NCI-H82 (cell line): ENCODE data around the gene SLC6A7.

ENCODE experiments used
- DNase-seq: peaks from one replicate; lab custom pipeline; 2025; lab: John Stamatoyannopoulos, UW

SLC6A7 gene

DNA sequence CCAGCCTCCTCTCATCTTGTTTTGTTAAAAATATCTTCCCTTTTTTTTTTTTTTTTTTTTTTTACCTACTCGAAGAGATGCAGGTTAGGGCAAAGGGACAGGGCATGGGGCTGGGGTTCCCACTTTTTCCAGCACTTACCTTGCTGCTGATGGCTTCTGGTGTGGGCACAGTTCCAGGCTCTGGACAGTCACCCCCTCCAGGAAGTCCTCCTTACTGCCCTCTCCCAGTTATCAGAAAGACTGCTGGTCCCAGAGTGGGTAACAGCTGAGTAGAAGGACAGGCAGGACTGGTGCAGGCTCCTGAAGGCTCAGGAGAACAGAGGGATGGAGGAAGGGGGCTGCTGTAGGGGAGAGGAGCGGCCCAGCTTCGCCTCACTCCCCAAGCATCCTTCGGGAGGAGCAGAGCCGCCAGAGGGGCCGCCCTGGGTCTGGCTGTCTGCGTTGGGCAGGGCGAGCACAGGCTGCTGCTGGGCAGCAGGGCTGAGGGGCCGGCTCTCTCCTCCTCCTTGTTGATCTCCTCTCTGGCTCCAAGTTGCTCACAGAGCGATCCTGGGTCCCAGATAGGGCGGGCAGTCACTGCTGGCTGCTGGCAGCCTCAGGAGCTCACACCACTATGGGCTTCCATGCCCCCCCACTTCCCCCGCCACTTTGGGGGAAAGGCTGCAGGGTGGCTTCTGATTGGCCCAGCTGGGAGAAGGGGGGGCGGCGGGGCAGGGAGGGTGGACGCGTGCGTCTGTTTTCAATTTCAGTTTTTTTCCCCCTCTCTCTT is 34.4 kb upstream of the SLC6A7 start, which contains the start of gene PDGFRB:
PDGFRB (minus strand) TSS at position 588 of the 769 bp plus-strand sequence. CDS start 18,798 bp downstream, outside the sequence.
- peak; percentile 63 for DNase-seq

DNA sequence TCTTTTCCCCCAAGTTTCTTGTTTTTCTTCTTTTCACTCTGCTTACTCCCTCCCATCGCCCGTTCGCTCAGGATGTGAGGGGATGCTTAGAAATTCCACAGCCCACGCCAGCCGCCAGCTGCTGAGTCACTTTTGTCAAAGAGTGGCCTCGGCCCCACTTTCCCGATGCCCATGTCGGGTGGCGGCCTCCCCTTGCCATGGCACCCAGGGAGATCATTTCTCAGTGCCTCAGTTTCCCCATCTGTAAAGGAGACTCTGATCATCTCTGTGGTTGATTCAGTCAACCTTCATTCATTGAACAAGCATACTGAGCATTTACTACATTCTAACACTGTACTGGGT is 33.9 kb upstream of the SLC6A7 start:
- no peak for DNase-seq

DNA sequence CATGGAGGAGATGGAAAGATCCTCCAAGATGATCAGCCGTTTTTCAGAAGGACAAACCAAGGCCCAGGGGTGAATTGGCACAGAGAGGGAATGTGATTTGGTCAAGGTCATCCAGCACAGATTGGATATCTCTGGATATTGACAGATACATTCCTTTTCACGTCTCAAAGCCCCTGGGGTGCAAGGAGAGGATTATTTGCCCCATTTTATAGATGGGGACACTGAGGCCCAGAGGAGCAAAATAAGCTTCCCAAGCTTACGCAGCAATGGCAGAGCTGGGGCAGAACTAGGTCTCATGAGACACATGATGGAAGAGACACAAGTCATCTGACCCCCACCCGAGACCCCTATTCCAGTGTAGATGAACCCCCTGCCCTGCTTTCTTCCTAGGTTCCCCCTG is 33.3 kb upstream of the SLC6A7 start:
- DNase-seq = no peak

DNA sequence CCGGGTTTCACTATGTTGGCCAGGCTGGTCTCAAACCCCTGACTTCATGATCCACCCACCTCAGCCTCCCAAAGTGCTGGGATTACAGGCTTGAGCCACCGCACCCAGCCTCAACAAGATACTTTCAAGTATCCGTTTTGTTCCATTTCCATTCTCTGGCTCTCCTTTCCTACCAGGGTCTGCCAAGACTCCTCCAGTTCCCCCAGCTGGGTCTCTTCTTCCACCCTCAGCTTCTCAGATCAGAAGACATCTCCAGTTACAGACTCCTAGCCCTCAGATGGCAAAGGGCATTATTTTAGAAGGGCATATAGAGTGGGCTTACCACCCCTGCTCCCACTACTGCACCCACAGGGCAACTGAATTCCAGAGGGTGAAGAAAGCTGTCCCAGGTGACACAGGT is 32.7 kb upstream of the SLC6A7 start:
- DNase-seq = no peak

DNA sequence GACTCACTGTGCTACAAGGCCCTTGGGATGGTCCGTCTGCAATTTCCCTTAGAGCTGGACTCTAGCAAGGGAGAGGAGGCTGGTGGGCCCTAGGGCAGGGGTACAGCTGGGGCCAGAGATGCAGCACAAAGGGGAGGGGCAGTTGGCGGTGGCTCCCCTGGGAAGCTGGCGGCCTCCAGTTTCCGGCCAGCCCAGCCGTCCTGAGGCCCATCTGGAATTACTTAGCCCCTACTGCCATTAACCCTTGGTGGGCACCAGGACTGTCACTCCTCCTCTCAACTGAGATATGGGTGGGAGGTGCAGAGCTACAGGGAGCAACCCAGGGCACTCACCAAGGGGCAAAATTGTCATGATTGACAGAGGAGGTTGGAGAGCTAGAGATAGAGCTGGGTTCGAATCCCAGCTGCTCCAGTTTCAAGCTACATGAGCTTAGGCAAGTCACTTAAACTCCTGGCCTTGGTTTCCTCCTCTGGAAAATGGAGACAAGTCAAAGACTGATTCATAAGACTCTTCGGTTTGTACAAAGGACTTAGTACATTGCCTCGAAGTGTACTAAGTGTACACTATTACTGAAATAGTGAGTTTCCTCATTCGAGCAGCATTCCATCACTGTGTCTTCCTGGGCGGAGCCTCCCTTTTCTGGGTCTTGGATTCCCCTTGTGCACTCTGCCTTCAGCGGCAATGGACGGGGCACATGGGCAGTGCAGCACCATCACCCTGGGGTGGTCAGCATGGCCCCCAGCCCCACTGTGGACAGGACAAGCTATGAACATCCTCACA is 31.5 kb upstream of the SLC6A7 start:
- DNase-seq = no peak

DNA sequence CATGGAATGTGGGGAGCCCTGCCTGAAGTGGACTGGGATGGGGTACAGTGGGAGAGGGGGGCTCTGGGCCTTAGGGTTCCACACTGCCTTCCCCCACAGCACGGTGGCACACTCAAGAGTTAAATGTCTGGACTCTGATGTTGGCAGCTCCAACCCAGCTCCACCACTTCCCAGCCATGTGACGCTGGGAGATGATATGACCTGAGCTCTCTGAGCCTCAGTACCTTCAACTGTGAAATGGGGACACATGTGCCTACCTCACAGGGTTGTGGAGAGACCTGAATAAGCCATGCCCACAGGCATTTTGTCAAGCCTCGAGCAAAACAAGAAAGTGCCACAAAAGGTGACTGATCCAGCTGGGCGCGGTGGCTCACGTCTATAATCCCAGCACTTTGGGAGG is 30.8 kb upstream of the SLC6A7 start:
- DNase-seq = no peak

DNA sequence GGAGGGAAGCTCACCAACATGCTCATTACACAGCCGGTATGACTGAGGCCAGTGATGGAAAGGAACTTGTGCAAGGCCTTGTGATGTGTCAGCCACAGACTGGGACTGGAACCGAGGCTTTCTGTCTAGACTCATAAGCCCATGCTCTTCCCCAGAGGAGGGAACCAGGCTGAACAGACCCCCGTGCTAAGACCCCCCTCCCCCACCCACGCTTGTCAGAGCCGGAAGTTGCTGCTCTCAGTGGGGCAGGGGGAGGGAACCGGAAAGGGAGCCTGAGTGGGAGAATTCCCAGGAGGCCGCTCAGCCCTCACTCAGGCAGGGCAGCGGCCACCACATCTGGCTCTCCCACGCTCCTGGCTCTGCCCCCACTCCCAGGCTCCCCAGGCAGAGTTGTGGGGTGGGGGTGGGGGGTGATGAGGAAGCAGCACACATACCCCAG is 30.1 kb upstream of the SLC6A7 start:
- DNase-seq = peak; percentile 25

DNA sequence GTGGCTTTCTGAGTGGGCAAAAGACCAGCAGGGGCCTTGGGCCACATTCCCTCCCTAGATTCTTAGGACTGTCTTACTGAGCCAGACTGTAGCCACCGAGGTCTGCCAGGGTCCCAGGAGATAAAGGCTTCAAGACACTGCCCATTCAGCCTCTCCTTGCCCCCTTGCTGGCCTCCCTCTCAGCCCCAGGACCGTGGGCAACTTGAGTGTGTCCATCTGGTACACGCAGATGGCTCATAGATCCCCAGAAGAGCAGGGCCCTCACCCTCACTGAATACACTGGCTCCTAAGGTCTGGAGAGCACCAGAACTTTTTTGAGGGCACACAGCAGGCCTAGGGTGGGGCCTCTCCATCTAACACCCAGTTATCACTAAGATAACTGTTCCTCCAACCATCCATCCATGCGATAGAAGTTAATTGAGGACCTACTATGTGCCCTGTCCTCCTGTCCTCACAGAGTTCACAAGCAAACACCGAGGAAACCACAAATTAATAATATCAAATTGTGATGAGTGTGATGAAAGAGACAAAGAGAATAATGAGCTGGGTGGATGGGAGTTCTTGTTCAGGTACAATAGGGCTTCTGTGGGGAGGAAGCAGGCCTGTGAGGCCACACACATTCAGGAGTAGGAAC is 29.3 kb upstream of the SLC6A7 start:
- no peak for DNase-seq

DNA sequence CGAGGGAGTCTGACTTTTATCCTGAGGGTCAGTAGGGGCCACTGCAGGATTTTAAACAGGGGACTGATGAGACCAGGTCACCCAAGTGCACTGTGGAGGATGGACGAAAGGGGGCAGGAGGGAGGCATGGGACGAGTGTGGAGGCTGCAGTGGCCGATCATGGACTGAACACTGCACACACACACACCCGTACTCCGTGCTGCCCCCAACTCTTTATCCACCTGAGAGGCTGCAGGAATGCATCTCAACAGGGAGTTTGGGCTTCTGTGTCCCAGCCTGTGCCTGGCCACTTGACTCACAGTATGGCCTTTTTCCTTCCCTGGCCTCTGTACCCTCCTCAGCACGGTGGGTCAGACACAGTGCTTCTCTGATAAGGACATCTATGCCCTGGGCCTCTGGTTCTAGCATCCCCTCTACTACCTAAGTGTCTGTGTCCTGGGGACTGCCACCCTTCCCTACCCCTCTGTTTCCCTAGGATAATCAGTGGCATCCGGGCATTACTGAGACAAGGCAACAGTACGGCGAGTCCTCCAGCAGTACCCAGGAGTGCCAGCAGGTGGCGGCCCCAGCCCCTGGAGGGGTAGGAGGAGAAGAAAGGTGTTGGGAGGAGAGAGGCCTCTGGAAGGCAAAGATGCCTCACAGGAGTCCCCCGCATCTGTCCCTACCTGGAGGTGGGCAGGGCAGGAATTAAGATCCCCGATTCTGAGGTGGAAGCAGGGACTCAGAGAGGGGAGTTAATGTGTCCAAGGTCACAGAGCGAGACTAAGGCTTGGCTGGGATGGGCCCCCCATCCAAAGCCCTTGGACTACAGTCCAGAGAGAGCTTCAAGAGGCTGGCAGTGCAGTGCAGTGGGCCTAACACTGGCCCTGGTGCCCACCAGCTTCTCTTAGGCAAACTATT is 28.4 kb upstream of the SLC6A7 start:
- DNase-seq = peak; percentile 84

DNA sequence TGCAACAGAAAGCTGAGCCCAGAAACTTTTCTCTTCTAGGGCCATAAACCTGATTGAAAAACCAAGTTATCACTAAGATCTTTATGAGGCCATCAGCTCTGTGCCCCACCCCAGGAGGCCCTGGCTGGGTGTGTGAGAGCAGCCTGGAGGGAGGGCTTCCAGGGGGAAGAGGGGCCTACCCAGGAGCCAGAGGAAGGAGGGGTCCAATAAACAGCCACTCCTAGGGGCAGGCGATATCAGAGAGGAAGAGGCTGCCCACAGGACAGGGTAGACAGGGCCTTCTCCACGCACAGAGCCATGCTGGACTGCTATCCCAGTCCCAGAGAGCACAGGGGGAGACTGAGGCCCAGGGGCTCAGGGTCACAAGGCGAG is 27.7 kb upstream of the SLC6A7 start:
- no peak for DNase-seq

DNA sequence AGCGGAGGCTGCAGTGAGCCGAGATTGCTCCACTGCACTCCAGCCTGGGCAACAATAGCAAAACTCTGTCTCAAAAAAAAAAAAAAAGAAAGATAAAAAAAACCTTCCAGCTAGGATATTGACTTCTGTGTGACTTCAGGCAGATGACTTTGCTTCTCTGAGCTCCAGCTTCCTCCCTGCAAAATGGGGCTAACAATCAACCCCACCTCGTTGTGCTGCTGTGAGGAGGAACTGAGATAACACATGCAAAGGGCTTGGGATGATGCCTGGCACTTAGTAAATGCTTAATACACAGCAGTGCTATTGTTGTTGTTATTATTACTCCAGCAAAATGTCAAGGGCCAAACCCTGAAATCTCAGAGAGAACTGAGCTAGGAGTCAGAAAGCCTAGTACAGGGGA is 26.8 kb upstream of the SLC6A7 start:
- DNase-seq = no peak

DNA sequence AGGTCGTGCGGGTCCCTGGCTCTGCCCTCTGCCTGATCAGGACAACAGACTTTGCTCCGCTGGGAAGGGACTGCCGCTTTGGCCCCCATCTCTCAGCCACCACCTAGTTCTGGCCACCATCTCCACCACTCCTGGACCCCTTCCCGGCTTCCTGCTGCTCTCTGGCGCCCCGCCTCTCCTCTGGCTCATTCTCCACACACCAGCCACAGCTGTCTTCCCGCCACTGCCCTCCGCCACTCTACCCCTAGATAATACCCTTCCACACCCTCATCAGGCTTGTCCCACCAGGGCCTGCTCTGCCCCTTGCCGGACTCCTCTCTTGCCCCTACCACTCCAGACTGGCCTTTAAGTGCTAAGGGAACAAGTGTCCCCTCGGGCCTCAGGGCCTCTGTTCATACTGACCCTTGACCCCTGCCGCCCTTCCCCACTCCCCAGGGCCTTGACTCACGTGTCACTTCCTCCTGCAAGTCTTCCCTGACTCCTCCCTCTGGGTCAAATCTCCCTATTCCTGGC is 26.3 kb upstream of the SLC6A7 start:
- DNase-seq = peak; percentile 32

DNA sequence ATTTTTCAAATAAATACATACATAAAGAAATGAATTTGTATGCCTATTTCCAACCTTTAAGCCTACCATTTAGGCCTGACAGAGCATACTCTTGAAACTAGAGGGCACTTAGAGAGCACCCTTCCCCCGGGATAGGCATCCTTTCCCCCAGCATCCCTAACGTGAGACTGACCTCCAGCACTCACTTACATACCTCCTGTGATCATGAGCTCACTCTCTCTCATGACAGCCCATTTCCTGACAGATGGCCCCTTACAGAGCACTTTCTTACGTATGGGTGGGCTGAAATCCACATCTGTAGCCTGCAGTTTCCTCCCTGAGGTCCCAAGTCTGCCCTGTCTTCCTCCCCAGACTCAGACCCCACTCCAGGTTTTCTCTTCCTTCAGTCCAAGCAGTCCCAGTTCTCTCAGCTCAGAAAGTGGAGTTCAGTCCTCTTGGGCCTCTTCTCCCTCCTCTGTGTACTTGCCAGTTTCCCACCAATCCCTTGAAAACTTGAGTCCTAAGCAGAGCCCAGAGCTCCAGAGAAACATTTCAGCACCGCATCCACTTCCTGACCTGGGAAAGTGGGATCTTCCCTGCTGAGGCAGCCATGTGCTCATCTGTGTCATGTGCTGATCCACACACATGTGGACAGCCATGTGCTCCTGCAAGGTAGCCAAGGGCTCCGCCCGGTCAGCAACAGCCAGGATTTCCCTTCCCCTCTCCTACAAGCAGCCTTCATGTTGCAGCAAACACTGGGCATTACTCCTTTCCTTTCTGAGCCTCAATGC is 25.5 kb upstream of the SLC6A7 start:
- no peak for DNase-seq

DNA sequence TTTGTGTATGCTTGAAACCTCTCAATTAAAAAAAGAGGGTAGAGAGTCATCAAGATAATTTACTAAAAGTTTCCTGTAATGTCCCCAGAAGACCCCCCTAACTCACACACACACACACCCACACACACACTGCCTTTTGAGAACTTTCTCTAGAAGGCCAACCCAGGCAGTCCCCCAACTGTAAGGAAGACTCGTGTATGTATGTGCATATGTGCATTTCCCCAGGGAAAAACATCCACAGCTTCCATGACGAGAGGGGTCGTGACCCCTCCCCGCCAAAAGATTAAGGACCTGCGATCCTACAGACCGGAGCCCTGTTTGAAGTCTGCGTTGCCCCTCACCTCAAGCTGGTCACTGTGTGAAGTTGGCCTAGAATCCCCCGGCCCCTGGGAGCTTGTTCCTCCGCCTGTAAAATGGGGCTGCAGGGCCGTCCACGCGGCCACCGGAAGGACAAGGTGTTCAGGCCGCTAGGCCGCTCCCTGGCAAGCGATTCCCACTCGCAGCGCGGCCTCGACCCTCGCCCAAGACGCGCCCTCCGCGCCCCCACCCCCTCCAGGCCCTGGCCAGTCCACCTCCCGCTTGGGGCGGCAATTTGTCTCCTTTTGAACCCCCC is 23.7 kb upstream of the SLC6A7 start:
- peak; percentile 11 for DNase-seq

DNA sequence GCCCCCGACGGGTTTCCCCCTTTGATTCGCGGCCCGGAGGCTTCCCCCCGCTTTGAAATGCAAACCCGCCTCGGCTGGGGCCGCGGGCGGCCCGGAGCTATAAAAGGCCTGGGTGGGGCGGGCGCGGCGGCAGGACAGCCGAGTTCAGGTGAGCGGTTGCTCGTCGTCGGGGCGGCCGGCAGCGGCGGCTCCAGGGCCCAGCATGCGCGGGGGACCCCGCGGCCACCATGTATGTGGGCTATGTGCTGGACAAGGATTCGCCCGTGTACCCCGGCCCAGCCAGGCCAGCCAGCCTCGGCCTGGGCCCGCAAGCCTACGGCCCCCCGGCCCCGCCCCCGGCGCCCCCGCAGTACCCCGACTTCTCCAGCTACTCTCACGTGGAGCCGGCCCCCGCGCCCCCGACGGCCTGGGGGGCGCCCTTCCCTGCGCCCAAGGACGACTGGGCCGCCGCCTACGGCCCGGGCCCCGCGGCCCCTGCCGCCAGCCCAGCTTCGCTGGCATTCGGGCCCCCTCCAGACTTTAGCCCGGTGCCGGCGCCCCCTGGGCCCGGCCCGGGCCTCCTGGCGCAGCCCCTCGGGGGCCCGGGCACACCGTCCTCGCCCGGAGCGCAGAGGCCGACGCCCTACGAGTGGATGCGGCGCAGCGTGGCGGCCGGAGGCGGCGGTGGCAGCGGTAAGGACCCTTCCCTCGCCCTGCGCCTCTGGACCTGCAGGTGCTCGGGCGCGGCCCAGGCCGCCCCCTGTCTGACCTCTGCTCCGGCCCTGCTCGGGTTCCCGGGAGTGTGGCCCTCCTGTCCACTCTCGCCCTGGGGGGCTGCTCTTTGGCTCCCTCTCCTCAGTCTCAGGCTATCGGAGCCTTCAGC is 23.0 kb upstream of the SLC6A7 start, which contains the start of gene CDX1:
CDX1 (plus strand) TSS at position 129 of the 862 bp plus-strand sequence; CDS start at position 228, 99 bp downstream.
- no peak for DNase-seq

DNA sequence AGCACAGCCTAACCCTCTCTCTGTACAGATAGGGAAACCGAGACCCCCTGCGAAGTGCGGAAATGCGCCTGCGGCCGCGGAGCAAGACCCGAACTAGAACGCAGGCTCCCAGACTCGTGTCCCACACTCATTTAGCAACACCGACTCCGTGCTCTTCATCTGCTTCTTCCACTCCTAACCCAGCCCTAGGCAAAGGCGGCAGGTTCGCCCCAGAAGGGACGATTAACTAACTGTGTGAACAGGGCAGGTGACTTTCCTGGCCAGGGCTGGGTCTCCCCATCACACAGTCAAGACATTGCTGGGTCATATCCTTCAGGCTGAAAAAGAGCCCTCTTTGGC is 22.4 kb upstream of the SLC6A7 start:
- DNase-seq = no peak

DNA sequence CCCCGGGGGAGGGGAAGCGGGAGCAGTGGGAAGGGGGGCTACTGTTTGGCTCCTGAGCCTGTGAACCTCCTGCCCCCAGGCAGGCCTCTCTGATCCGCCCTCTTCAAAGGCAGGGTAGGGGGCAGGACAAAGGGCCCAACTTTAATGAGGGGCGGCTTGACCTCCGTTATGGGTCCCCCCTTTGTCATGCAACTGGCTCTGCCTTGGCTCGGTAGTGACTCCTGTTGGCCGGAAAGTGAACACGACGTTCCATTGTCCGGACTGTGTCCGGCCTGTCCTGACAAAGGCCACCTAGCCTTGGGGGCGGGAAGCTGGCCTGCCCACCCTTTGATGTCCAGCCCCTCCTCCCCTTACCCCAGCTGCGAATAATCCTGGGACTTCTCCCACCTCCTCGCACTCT is 22.0 kb upstream of the SLC6A7 start:
- no peak for DNase-seq

DNA sequence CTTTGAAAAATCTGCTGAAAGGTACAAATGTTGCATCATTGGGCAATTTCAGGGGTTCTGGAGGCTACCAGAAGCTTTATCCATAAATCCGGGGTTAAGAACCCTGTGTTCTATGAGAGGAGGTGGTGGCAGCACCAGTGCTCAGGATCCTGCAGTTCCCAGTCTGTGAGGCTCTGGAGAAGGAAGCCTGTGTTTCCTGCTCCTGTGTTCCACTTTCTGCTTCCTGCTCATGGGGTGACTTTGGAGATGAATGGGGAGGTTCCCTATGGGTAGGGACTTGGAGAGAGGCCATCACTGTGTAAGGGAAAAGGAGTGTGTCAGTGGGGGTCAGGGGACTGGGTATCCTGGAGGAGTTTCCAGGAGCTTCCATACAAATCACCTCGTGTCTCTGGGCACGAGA is 21.0 kb upstream of the SLC6A7 start:
- no peak for DNase-seq

DNA sequence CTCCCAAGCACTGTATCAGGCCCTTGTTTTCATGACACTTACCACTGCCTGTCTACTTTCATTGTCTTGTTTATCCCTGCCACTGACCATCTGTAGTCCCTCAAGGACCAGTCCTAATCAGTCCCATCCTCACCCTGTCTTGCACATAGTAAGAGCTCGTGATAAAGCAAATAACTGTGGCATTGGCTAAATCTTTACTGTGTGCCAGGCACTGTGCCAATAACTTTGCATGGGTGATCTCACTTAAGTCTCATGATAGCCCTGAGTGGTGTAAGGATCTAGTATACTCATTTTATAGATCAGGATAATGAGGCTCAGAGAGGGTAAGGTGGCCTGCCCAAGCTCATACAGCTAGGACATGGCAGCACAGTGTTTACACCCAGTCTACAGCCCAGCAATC is 17.7 kb upstream of the SLC6A7 start:
- DNase-seq = no peak

DNA sequence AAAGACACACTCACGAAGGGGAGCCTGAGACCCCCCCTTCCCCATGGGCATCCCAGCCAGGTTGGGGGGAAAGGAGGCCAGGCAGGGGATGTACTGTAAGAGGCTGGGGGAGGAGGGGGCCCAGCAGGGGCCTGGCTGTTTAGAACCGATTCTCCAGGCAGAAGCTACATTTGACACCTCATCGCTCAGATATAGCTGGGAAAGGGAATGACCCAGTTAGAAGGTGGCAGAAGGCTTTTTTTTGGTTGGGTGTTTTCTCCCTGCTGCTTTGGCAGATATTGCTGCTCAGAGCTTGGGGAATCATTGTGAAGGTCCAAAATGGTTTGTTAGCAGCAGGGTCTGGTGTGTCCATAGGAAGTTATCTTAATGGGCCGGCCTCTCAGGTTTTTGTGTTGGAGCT is 17.3 kb upstream of the SLC6A7 start:
- DNase-seq = no peak
